Measurements from ENCODE around the gene PPP2CA.
"Not testable (repeated sequence)": the region's sequence is repeated elsewhere in the genome, so short reads cannot be mapped to it uniquely, and the experiment has no call there.

The PPP2CA gene

GRCh38 chr5:134161513-134162395 is 64.1 kb downstream of the PPP2CA start:
- no peak overlapping the region for H3K9ac ChIP-seq (ENCODE audit: low read length)
- no peaks in the 10 kb centered on the region for H3K27me3 ChIP-seq (ENCODE audit: control insufficient read depth, insufficient read depth, low read length)
- no peaks in the 10 kb centered on the region for H3K4me1 ChIP-seq (ENCODE audit: control insufficient read depth, insufficient read depth, low read length)
- peaks cover 89% of the 10 kb centered on the region for H3K36me3 ChIP-seq (ENCODE audit: control insufficient read depth, insufficient read depth, low read length)
- H3K9me3 ChIP-seq (ENCODE audit: control insufficient read depth, insufficient read depth, low read depth, low read length), result no peaks in the 10 kb centered on the region; the same call in 1 of the 2 replicates
- no peak overlapping the region for H3K27ac ChIP-seq (ENCODE audit: low read depth, low read length)
- no peak overlapping the region for H3K4me3 ChIP-seq (ENCODE audit: low read depth, low read length)

GRCh38 chr5:134153657-134154056 is 72.2 kb downstream of the PPP2CA start:
- no peaks in the 10 kb centered on the region for H3K9me3 ChIP-seq (ENCODE audit: control insufficient read depth, insufficient read depth, low read depth, low read length)
- peaks cover 95% of the 10 kb centered on the region for H3K36me3 ChIP-seq (ENCODE audit: control insufficient read depth, insufficient read depth, low read length)
- H3K4me1 ChIP-seq (ENCODE audit: control insufficient read depth, insufficient read depth, low read length), result no peaks in the 10 kb centered on the region
- H3K27ac ChIP-seq (ENCODE audit: low read depth, low read length), result no peak overlapping the region
- H3K27me3 ChIP-seq (ENCODE audit: control insufficient read depth, insufficient read depth, low read length), result no peaks in the 10 kb centered on the region
- no peak overlapping the region for H3K9ac ChIP-seq (ENCODE audit: low read length)
- H3K4me3 ChIP-seq (ENCODE audit: low read depth, low read length), result no peak overlapping the region

- no peak overlapping the region for H3K27ac ChIP-seq (ENCODE audit: low read depth, low read length)
- H3K9ac ChIP-seq (ENCODE audit: low read length), result no peak overlapping the region
- no peaks in the 10 kb centered on the region for H3K4me1 ChIP-seq (ENCODE audit: control insufficient read depth, insufficient read depth, low read length)
- no peaks in the 10 kb centered on the region for H3K9me3 ChIP-seq (ENCODE audit: control insufficient read depth, insufficient read depth, low read depth, low read length)
- H3K27me3 ChIP-seq (ENCODE audit: control insufficient read depth, insufficient read depth, low read length), result no peaks in the 10 kb centered on the region
- H3K36me3 ChIP-seq (ENCODE audit: control insufficient read depth, insufficient read depth, low read length), result peaks cover 93% of the 10 kb centered on the region
- no peak overlapping the region for H3K4me3 ChIP-seq (ENCODE audit: low read depth, low read length)
These were observed 72.6 kb downstream of the PPP2CA start for GRCh38 chr5:134153241-134153640.

GRCh38 chr5:134152173-134152832 is 73.6 kb downstream of the PPP2CA start:
- H3K9me3 ChIP-seq (ENCODE audit: control insufficient read depth, insufficient read depth, low read depth, low read length); H3K4me1 ChIP-seq (ENCODE audit: control insufficient read depth, insufficient read depth, low read length); H3K4me3 ChIP-seq (ENCODE audit: low read depth, low read length); H3K27me3 ChIP-seq (ENCODE audit: control insufficient read depth, insufficient read depth, low read length); H3K9ac ChIP-seq (ENCODE audit: low read length); H3K27ac ChIP-seq (ENCODE audit: low read depth, low read length): not testable (repeated sequence)
- H3K36me3 ChIP-seq (ENCODE audit: control insufficient read depth, insufficient read depth, low read length), result peaks cover 87% of the 10 kb centered on the region

- no peaks in the 10 kb centered on the region for H3K9me3 ChIP-seq (ENCODE audit: control insufficient read depth, insufficient read depth, low read depth, low read length)
- no peaks in the 10 kb centered on the region for H3K4me1 ChIP-seq (ENCODE audit: control insufficient read depth, insufficient read depth, low read length)
- H3K27me3 ChIP-seq (ENCODE audit: control insufficient read depth, insufficient read depth, low read length), result no peaks in the 10 kb centered on the region
- no peak overlapping the region for H3K4me3 ChIP-seq (ENCODE audit: low read depth, low read length)
- H3K27ac ChIP-seq (ENCODE audit: low read depth, low read length), result no peak overlapping the region
- peaks cover 89% of the 10 kb centered on the region for H3K36me3 ChIP-seq (ENCODE audit: control insufficient read depth, insufficient read depth, low read length)
- no peak overlapping the region for H3K9ac ChIP-seq (ENCODE audit: low read length)
These were observed 74.2 kb downstream of the PPP2CA start for GRCh38 chr5:134151723-134152122.

- Histone ChIP-seq H3K9me3 (ENCODE audit: control insufficient read depth, insufficient read depth, low read depth, low read length) (no peaks in the 10 kb centered on the region), H3K9ac (ENCODE audit: low read length) (no peak overlapping the region), H3K27me3 (ENCODE audit: control insufficient read depth, insufficient read depth, low read length) (no peaks in the 10 kb centered on the region), H3K36me3 (ENCODE audit: control insufficient read depth, insufficient read depth, low read length) (peaks cover 88% of the 10 kb centered on the region), H3K27ac (ENCODE audit: low read depth, low read length) (no peak overlapping the region), H3K4me1 (ENCODE audit: control insufficient read depth, insufficient read depth, low read length) (no peaks in the 10 kb centered on the region), H3K4me3 (ENCODE audit: low read depth, low read length) (no peak overlapping the region)
These were observed 76.1 kb downstream of the PPP2CA start for GRCh38 chr5:134149571-134150303.

- Histone ChIP-seq H3K9me3 (ENCODE audit: control insufficient read depth, insufficient read depth, low read depth, low read length) (no peaks in the 10 kb centered on the region), H3K36me3 (ENCODE audit: control insufficient read depth, insufficient read depth, low read length) (peaks cover 89% of the 10 kb centered on the region), H3K4me3 (ENCODE audit: low read depth, low read length) (no peak overlapping the region), H3K4me1 (ENCODE audit: control insufficient read depth, insufficient read depth, low read length) (no peaks in the 10 kb centered on the region), H3K27ac (ENCODE audit: low read depth, low read length) (no peak overlapping the region), H3K27me3 (ENCODE audit: control insufficient read depth, insufficient read depth, low read length) (no peaks in the 10 kb centered on the region), H3K9ac (ENCODE audit: low read length) (no peak overlapping the region)
These were observed 76.8 kb downstream of the PPP2CA start for GRCh38 chr5:134148986-134149539.

- Histone ChIP-seq H3K9me3 (ENCODE audit: control insufficient read depth, insufficient read depth, low read depth, low read length) (no peaks in the 10 kb centered on the region), H3K9ac (ENCODE audit: low read length) (no peak overlapping the region), H3K36me3 (ENCODE audit: control insufficient read depth, insufficient read depth, low read length) (peaks cover 89% of the 10 kb centered on the region), H3K27me3 (ENCODE audit: control insufficient read depth, insufficient read depth, low read length) (no peaks in the 10 kb centered on the region), H3K4me3 (ENCODE audit: low read depth, low read length) (no peak overlapping the region), H3K27ac (ENCODE audit: low read depth, low read length) (no peak overlapping the region), H3K4me1 (ENCODE audit: control insufficient read depth, insufficient read depth, low read length) (no peaks in the 10 kb centered on the region)
These were observed 77.6 kb downstream of the PPP2CA start for GRCh38 chr5:134148316-134148715.

GRCh38 chr5:134146651-134147518 is 79.0 kb downstream of the PPP2CA start:
- Histone ChIP-seq H3K4me1 (ENCODE audit: control insufficient read depth, insufficient read depth, low read length) (no peaks in the 10 kb centered on the region), H3K27ac (ENCODE audit: low read depth, low read length) (no peak overlapping the region), H3K4me3 (ENCODE audit: low read depth, low read length) (no peak overlapping the region), H3K36me3 (ENCODE audit: control insufficient read depth, insufficient read depth, low read length) (peaks cover 90% of the 10 kb centered on the region), H3K27me3 (ENCODE audit: control insufficient read depth, insufficient read depth, low read length) (no peaks in the 10 kb centered on the region), H3K9me3 (ENCODE audit: control insufficient read depth, insufficient read depth, low read depth, low read length) (no peaks in the 10 kb centered on the region), H3K9ac (ENCODE audit: low read length) (no peak overlapping the region)
